Endothelial cell (in vitro differentiated cells): ENCODE measurements around the gene UBAP1L. TPM values are rescaled to one million over a fixed set of nuclear protein-coding genes. Genes with fewer than 3 reads are reported as not detected.
A peak's percentile ranks its signal among the peaks of the same experiment; 100 is the strongest.
"Not testable (repeated sequence)": the region's sequence is repeated elsewhere in the genome, so short reads cannot be mapped to it uniquely, and the experiment has no call there.

Experiments
- DNase-seq: peaks from one replicate; pipeline ENCODE4 v3.0.0; 2021; ENCODE audit warnings: low spot score
- H3K27ac Mint-ChIP-seq: one replicate; pipeline ENCODE4 v1.8.0; 2021; ENCODE audit warnings: mixed read lengths, inconsistent platforms; ENCODE audit not compliant: unreplicated experiment
- H3K27me3 Mint-ChIP-seq: one replicate; pipeline ENCODE4 v1.8.0; 2021; ENCODE audit warnings: mild to moderate bottlenecking, moderate library complexity, mixed read lengths, inconsistent platforms; ENCODE audit not compliant: unreplicated experiment
- H3K36me3 Mint-ChIP-seq: one replicate; pipeline ENCODE4 v1.8.0; 2021; ENCODE audit warnings: mild to moderate bottlenecking, low read depth, mixed read lengths, inconsistent platforms; ENCODE audit not compliant: unreplicated experiment
- H3K4me1 Mint-ChIP-seq: one replicate; pipeline ENCODE4 v1.8.0; 2021; ENCODE audit warnings: mild to moderate bottlenecking, mixed read lengths, inconsistent platforms; ENCODE audit not compliant: unreplicated experiment
- H3K4me3 Mint-ChIP-seq: one replicate; pipeline ENCODE4 v1.8.0; 2021; ENCODE audit warnings: mild to moderate bottlenecking, mixed read lengths, inconsistent platforms; ENCODE audit not compliant: unreplicated experiment
- H3K9me3 Mint-ChIP-seq: one replicate; pipeline ENCODE4 v1.8.0; 2021; ENCODE audit warnings: mixed read lengths, inconsistent platforms; ENCODE audit not compliant: unreplicated experiment
- total RNA-seq: library from RNA; stranded (reverse); fragmentation: NEBNext Ultra II Directional; extraction: Animal tissue kit (Norgen Biotek cat#: 25700); gene quantifications from one replicate; pipeline ENCODE4 v1.2.1, GENCODE V29; 2021; ENCODE audit not compliant: unreplicated experiment
- TF ChIP-seq, protein P1 (sequence below): fragments of 200-600 bp; sonication (generic); IDR thresholded peaks from one replicate; pipeline ENCODE4 v1.5.0; 2021; ENCODE audit warnings: antibody characterized with exemption; ENCODE audit not compliant: unreplicated experiment

Gene UBAP1L
- total RNA-seq, 1 donor from 2014 or later: 1.8 TPM

DNA sequence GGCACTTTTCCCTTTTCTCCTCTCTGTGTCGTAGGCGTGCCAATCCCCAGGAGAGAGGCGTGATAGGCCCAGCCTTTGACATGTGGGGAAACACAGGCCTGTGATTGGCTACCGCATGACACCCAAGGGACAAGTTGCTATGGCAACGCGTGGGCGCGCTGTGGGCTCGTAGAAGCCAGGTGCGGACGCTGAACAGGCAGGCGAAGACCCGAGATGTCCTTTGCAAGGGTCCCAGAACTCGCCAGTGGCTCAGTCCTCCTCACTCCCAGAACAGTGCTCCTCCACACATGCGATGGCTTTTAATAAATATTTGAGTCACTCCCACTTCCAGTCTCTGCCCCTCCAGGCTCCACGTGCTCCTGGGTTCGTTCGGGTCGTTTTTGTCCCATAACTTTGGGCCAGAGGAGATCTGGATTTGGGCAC is 65.6 kb downstream of the UBAP1L start:
- H3K9me3 Mint-ChIP-seq: no peaks in the 10 kb centered on the region
- TF ChIP-seq, protein P1, sequence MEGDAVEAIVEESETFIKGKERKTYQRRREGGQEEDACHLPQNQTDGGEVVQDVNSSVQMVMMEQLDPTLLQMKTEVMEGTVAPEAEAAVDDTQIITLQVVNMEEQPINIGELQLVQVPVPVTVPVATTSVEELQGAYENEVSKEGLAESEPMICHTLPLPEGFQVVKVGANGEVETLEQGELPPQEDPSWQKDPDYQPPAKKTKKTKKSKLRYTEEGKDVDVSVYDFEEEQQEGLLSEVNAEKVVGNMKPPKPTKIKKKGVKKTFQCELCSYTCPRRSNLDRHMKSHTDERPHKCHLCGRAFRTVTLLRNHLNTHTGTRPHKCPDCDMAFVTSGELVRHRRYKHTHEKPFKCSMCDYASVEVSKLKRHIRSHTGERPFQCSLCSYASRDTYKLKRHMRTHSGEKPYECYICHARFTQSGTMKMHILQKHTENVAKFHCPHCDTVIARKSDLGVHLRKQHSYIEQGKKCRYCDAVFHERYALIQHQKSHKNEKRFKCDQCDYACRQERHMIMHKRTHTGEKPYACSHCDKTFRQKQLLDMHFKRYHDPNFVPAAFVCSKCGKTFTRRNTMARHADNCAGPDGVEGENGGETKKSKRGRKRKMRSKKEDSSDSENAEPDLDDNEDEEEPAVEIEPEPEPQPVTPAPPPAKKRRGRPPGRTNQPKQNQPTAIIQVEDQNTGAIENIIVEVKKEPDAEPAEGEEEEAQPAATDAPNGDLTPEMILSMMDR: no peak
- H3K36me3 Mint-ChIP-seq: no peaks in the 10 kb centered on the region
- peak overlapping the region; percentile 37 for H3K4me3 Mint-ChIP-seq
- no peak overlapping the region for H3K27ac Mint-ChIP-seq
- H3K4me1 Mint-ChIP-seq: peaks cover 7% of the 10 kb centered on the region
- peak; percentile 86 for DNase-seq
- peaks cover 6% of the 10 kb centered on the region for H3K27me3 Mint-ChIP-seq

DNA sequence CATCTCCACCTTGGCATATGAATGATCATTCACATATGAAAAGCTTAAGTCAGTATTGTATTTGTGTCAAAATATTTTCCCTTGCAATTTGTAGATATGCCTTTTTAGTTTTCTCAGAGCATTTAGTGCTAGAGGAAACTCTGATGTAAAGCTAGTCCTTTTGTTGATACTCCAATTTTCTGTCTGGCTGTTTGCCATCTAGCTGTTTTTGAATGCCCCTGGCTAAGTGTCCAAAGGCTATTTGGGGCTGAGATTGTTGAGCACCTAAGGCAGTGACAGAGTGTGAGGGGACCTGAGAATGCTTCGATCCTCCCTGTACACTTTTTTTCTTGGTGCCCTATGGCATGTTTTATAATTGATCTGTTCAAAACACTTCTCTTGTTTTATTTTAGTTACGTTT is 66.8 kb downstream of the UBAP1L start:
- Mint-ChIP-seq H3K36me3 (no peaks in the 10 kb centered on the region), H3K27ac (no peak overlapping the region), H3K4me3 (no peak overlapping the region), H3K9me3 (no peaks in the 10 kb centered on the region), H3K4me1 (peaks cover 7% of the 10 kb centered on the region), H3K27me3 (peaks cover 8% of the 10 kb centered on the region)
- DNase-seq: no peak
- TF ChIP-seq, protein P1: no peak

DNA sequence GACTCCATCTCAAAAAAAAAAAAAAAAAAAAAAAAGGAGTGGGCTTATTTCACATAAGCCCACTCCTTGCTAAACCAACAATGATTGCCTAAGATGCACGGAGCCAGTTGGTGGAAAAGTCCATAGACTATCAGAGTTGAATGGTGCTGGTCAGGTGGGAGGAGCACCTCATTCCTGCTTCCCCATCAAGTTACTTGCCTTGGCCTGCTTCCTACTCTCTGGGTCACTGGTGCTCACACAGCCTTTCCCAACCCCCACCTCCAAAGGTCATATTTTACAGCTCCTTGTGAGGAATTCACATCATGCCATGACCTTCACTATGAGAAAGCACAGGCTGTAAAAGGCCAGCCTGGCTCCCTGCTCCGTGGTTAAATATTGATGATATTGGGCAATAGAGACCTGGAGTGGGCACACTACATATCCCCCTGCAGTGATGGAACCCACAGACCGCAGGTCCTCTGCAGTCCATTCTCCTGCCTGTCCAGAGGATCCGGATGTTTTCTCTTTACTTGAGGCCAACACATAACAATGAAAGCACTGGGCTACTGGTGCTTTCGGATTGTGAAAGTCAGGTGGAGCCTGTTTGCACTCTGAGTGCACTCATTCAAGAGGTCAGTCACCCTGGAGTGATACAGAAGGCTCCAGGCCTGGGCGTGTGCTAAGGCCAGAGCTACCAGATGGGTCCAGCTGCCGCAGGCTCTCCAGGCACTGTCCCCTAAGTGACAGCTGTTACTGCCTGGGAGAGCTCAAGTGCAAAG is 70.1 kb downstream of the UBAP1L start, which contains the start of gene SLC51B:
SLC51B (plus strand) TSS at position 664 of the 758 bp plus-strand sequence. CDS start 4,618 bp downstream, outside the sequence.
- TF ChIP-seq, protein P1: no peak
- no peak within 1 kb of the TSS for H3K27ac Mint-ChIP-seq
- peaks cover 3% of the 10 kb centered on the region for H3K4me1 Mint-ChIP-seq
- H3K36me3 Mint-ChIP-seq: no peaks in the 10 kb centered on the region
- no peak for DNase-seq
- peaks cover 4% of the 10 kb centered on the region for H3K27me3 Mint-ChIP-seq
- H3K9me3 Mint-ChIP-seq: no peaks in the 10 kb centered on the region
- H3K4me3 Mint-ChIP-seq: no peak within 1 kb of the TSS

DNA sequence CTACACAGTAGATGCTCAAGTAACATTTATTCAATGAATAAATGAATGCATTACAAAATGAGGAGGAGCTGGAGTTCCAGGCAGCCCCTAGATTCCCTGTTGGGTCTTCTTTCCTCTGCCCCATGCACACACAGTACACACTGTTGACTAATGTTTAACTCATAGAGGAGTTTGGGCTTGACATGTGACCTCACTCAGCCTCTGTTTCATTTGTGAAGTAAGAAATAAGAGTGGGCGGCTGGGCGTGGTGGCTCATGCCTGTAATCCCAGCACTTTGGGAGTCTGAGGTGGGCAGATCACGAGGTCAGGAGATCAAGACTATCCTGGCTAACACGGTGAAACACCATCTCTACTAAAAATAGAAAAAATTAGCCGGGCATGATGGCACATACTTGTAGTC is 70.8 kb downstream of the UBAP1L start:
- H3K9me3 Mint-ChIP-seq, H3K27me3 Mint-ChIP-seq, H3K36me3 Mint-ChIP-seq, H3K27ac Mint-ChIP-seq, H3K4me1 Mint-ChIP-seq, H3K4me3 Mint-ChIP-seq, DNase-seq: not testable (repeated sequence)

DNA sequence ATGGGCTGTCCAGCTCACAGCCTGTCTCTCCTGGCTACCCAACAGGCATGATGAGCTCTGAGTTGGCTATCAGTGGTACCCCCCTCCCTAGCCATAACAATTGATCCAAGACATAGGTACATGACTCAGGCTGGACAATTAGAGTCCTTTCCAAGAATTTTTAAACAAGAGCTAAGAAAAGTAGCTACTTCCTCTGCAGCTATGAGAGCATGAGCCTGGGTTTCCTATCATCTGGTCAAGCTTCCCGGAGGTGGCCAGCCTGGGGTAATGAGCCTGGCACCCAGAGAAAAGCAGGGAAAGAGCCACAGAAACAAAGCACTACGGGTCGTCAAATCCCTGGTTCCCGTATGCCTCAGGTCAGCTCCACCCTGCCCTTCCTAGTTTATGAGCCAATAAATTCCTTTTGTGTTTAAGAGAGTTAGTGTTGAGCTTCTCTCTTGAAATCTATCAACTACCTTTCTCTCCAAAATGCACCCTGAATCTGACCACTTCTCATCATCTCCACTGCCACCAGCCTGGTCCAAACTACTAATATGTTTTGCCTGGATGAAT is 72.1 kb downstream of the UBAP1L start:
- no peaks in the 10 kb centered on the region for H3K9me3 Mint-ChIP-seq
- no peaks in the 10 kb centered on the region for H3K36me3 Mint-ChIP-seq
- peaks cover 2% of the 10 kb centered on the region for H3K27me3 Mint-ChIP-seq
- no peaks in the 10 kb centered on the region for H3K4me1 Mint-ChIP-seq
- DNase-seq: no peak
- H3K4me3 Mint-ChIP-seq: no peak overlapping the region
- TF ChIP-seq, protein P1: no peak
- H3K27ac Mint-ChIP-seq: no peak overlapping the region

Other genes starting within 250 kb of the UBAP1L start
- gene ANKDD1A, start 203.3 kb downstream of the UBAP1L start, total RNA-seq: 6.9 TPM
- 59.9 TPM for gene SPG21, start 125.3 kb downstream of the UBAP1L start, total RNA-seq
- gene MTFMT, start 85.6 kb downstream of the UBAP1L start, total RNA-seq: 10.6 TPM
- gene SLC51B, start 69.8 kb downstream of the UBAP1L start, total RNA-seq: not detected
- gene RASL12, start 47.2 kb downstream of the UBAP1L start, total RNA-seq: 0.69 TPM
- gene KBTBD13, start 38.5 kb downstream of the UBAP1L start, total RNA-seq: not detected
- 19.3 TPM for gene PDCD7, start 18.6 kb upstream of the UBAP1L start, total RNA-seq
- 52.1 TPM for gene CLPX, start 70.1 kb upstream of the UBAP1L start, total RNA-seq
- gene CILP, start 96.3 kb upstream of the UBAP1L start, total RNA-seq: not detected
- gene PARP16, start 171.7 kb upstream of the UBAP1L start, total RNA-seq: 2.8 TPM
- gene RNU5A-1, start 180.9 kb upstream of the UBAP1L start, total RNA-seq: not detected
- gene RNU5B-1, start 189.5 kb upstream of the UBAP1L start, total RNA-seq: not detected